Measurements from ENCODE around the gene TBRG4.

The TBRG4 gene

GRCh38 chr7:45088146-45088701 lies 23.3 kb downstream of the TBRG4 start:
- DNase-seq: no peak

GRCh38 chr7:45087301-45088145 lies 24.0 kb downstream of the TBRG4 start:
- no peak for DNase-seq

GRCh38 chr7:45086331-45087065 lies 25.0 kb downstream of the TBRG4 start:
- DNase-seq: no peak

GRCh38 chr7:45085619-45086200 lies 25.8 kb downstream of the TBRG4 start:
- DNase-seq: no peak

GRCh38 chr7:45084901-45085618 lies 26.4 kb downstream of the TBRG4 start:
- DNase-seq: no peak

- no peak for DNase-seq
Measured at GRCh38 chr7:45084336-45084735, 27.2 kb downstream of the TBRG4 start.

GRCh38 chr7:45082831-45083331 lies 28.6 kb downstream of the TBRG4 start:
- DNase-seq: no peak

- DNase-seq: no peak
Measured at GRCh38 chr7:45082031-45082830, 29.3 kb downstream of the TBRG4 start.

GRCh38 chr7:45081670-45081974 lies 29.9 kb downstream of the TBRG4 start:
- DNase-seq: no peak

- DNase-seq: no peak
Measured at GRCh38 chr7:45080958-45081669, 30.4 kb downstream of the TBRG4 start.

- DNase-seq: no peak
Measured at GRCh38 chr7:45080265-45080957, 31.1 kb downstream of the TBRG4 start.

GRCh38 chr7:45078125-45078681 lies 33.3 kb downstream of the TBRG4 start:
- no peak for DNase-seq

GRCh38 chr7:45077579-45077978 lies 33.9 kb downstream of the TBRG4 start:
- DNase-seq: no peak

GRCh38 chr7:45076946-45077345 lies 34.6 kb downstream of the TBRG4 start:
- no peak for DNase-seq

- no peak for DNase-seq
Measured at GRCh38 chr7:45075871-45076796, 35.4 kb downstream of the TBRG4 start.

- no peak for DNase-seq
Measured at GRCh38 chr7:45075355-45075644, 36.2 kb downstream of the TBRG4 start.

- DNase-seq: no peak
Measured at GRCh38 chr7:45074528-45075354, 36.8 kb downstream of the TBRG4 start.

GRCh38 chr7:45073786-45074527 lies 37.5 kb downstream of the TBRG4 start:
- no peak for DNase-seq

Measured in NCI-H774 (cell line).